B cell (primary cell): ENCODE data around the gene WNK2. TPM values are rescaled to one million over a fixed set of nuclear protein-coding genes. Genes with fewer than 3 reads are reported as not detected.

ENCODE experiments used
- ATAC-seq: fragments of 200-7000 bp; cut with Tn5 transposase; one replicate; pipeline ENCODE4 v1.10.0; 2021; ENCODE audit warnings: low read depth, mild to moderate bottlenecking, moderate number of reproducible peaks, moderate library complexity
- CTCF ChIA-PET: fragments of 350-600 bp; sonication (Branson Sonifier 250); formaldehyde crosslinking; loops from one replicate; lab custom pipeline; 2021; ENCODE audit warnings: antibody characterized with exemption, inconsistent platforms; lab: Charles Lee
- POLR2A ChIA-PET: fragments of 350-600 bp; sonication (Branson Sonifier 250); formaldehyde crosslinking; loops from one replicate; lab custom pipeline; 2021; ENCODE audit warnings: antibody characterized with exemption; lab: Charles Lee
- DNase-seq: peaks from one replicate; pipeline ENCODE4 v3.0.0; 2013
- H2AFZ ChIP-seq: 2 replicates; pipeline ENCODE4 v1.6.1; 2012; ENCODE audit warnings: mild to moderate bottlenecking, low read depth, low read length; ENCODE audit not compliant: insufficient read depth, poor library complexity, severe bottlenecking
- H3K27ac ChIP-seq, 2 donors: 1 replicate in 1 of 2; 2 replicates in 1 of 2; pipeline ENCODE4 v1.5.1; 2012 to 2013; ENCODE audit warnings: low read length in 2 of 2, mild to moderate bottlenecking in 2 of 2, moderate library complexity in 1 of 2
- H3K27me3 ChIP-seq, 4 experiments: fragments of 200-600 bp in 1 of 4; sonication (generic) in 1 of 4; replicated peaks in 1 of 4; 1 replicate in 2 of 4; 2 replicates in 2 of 4; pipeline versions ENCODE4 v1.6.1 to v1.7.0; 2013 to 2016; ENCODE audit warnings: low read length in 3 of 4, mild to moderate bottlenecking in 2 of 4, mixed read lengths in 1 of 4, moderate library complexity in 1 of 4; ENCODE audit not compliant: insufficient read depth in 4 of 4, control insufficient read depth in 3 of 4; ENCODE audit errors: control extremely low read depth in 1 of 4
- H3K36me3 ChIP-seq, 2 experiments: replicated peaks in 1 of 2; 1 replicate in 1 of 2; 2 replicates in 1 of 2; pipeline versions ENCODE4 v1.6.1 to v1.7.1; 2013; ENCODE audit warnings: low read length in 1 of 2; ENCODE audit not compliant: insufficient read depth in 2 of 2, control insufficient read depth in 1 of 2; ENCODE audit errors: control extremely low read depth in 1 of 2, extremely low read depth in 1 of 2
- H3K4me1 ChIP-seq, 2 donors: fragments of 200-600 bp in 1 of 2; sonication (generic) in 1 of 2; 1 replicate in 1 of 2; 2 replicates in 1 of 2; pipeline versions ENCODE4 v1.5.1 to v1.6.1; 2013 to 2017; ENCODE audit warnings: low read length in 2 of 2; ENCODE audit not compliant: control insufficient read depth in 2 of 2, insufficient read depth in 2 of 2
- H3K4me2 ChIP-seq: replicated peaks from 2 replicates; pipeline ENCODE3; 2012; ENCODE audit warnings: mild to moderate bottlenecking, low read depth, low read length; ENCODE audit not compliant: poor library complexity, severe bottlenecking
- H3K4me3 ChIP-seq, 5 experiments: fragments of 200-600 bp in 1 of 5; sonication (generic) in 1 of 5; 1 replicate in 3 of 5; 2 replicates in 2 of 5; pipeline versions ENCODE4 v1.5.1 to v1.7.0; 2011 to 2016; ENCODE audit warnings: low read length in 4 of 5, mild to moderate bottlenecking in 4 of 5, low read depth in 2 of 5, control low read depth in 1 of 5, moderate library complexity in 1 of 5; ENCODE audit not compliant: insufficient read depth in 1 of 5; ENCODE audit errors: control extremely low read depth in 1 of 5, extremely low read depth in 1 of 5
- H3K79me2 ChIP-seq: fragments of 200-600 bp; sonication (generic); one replicate; pipeline ENCODE4 v1.6.0; 2016; ENCODE audit warnings: low read length; ENCODE audit not compliant: control insufficient read depth, insufficient read depth
- H3K9ac ChIP-seq: fragments of 200-600 bp; sonication (generic); 2 replicates; pipeline ENCODE4 v1.6.1; 2017; ENCODE audit warnings: mild to moderate bottlenecking, low read length, moderate library complexity
- H3K9me3 ChIP-seq, 3 donors: one replicate each; pipeline versions ENCODE4 v1.6.1 to v1.7.1; 2013; ENCODE audit warnings: low read length in 2 of 3; ENCODE audit not compliant: control insufficient read depth in 2 of 3, insufficient read depth in 1 of 3; ENCODE audit errors: control extremely low read depth in 1 of 3
- H4K20me1 ChIP-seq: 2 replicates; pipeline ENCODE4 v1.6.0; 2012; ENCODE audit warnings: mild to moderate bottlenecking, low read length; ENCODE audit not compliant: insufficient read depth, control insufficient read depth, poor library complexity, severe bottlenecking
- H3K27ac Mint-ChIP-seq: one replicate; pipeline ENCODE4 v1.8.0; 2021; ENCODE audit warnings: mixed read lengths
- H3K27me3 Mint-ChIP-seq: one replicate; pipeline ENCODE4 v1.8.0; 2021; ENCODE audit warnings: mixed read lengths
- H3K4me1 Mint-ChIP-seq: one replicate; pipeline ENCODE4 v1.8.0; 2021; ENCODE audit warnings: mixed read lengths
- H3K4me3 Mint-ChIP-seq: one replicate; pipeline ENCODE4 v1.8.0; 2021; ENCODE audit warnings: mixed read lengths
- H3K9me3 Mint-ChIP-seq: one replicate; pipeline ENCODE4 v1.8.0; 2022; ENCODE audit warnings: mixed read lengths; ENCODE audit not compliant: insufficient read depth
- CTCF ChIP-seq: fragments of 200-600 bp; IDR thresholded peaks from one replicate; pipeline ENCODE4 v1.8.0; 2022; ENCODE audit warnings: antibody characterized with exemption, mild to moderate bottlenecking
- EZH2 ChIP-seq: IDR thresholded peaks from 2 replicates; pipeline ENCODE4 v1.6.1; 2012; ENCODE audit warnings: borderline replicate concordance, low read depth, mild to moderate bottlenecking, moderate library complexity, low read length; ENCODE audit not compliant: insufficient read depth, poor library complexity, severe bottlenecking
- WGBS: methylation state at CpG from one replicate; pipeline ENCODE4 v1.1.5; 2013; ENCODE audit warnings: missing lambda C conversion rate; ENCODE audit not compliant: insufficient coverage; 5-methylcytosine and 5-hydroxymethylcytosine counted together
- intact Hi-C: fragments of 100-400 bp; cut with micrococcal nuclease; formaldehyde crosslinking; loops from one replicate; pipeline ENCODE4 v1.10.0; 2022
- polyA plus RNA-seq: library from polyadenylated mRNA; depleted of rRNA; stranded (reverse); fragments of >200 nt; gene quantifications from 2 replicates; pipeline ENCODE4 v1.2.3, GENCODE V29; 2012
- total RNA-seq, 2 donors: library from RNA; stranded (reverse); fragments of 120-200 nt in 1 of 2; gene quantifications; 1 replicate in 1 of 2; 2 replicates in 1 of 2; pipeline versions ENCODE4 v1.2.3 to v1.2.4, GENCODE V29; 2013 to 2022

WNK2 gene
- total and polyA plus RNA-seq, 2 donors (not counting 1 experiment from before 2014, with no cell fraction given) = 0.49 TPM; not detected in 1

DNA sequence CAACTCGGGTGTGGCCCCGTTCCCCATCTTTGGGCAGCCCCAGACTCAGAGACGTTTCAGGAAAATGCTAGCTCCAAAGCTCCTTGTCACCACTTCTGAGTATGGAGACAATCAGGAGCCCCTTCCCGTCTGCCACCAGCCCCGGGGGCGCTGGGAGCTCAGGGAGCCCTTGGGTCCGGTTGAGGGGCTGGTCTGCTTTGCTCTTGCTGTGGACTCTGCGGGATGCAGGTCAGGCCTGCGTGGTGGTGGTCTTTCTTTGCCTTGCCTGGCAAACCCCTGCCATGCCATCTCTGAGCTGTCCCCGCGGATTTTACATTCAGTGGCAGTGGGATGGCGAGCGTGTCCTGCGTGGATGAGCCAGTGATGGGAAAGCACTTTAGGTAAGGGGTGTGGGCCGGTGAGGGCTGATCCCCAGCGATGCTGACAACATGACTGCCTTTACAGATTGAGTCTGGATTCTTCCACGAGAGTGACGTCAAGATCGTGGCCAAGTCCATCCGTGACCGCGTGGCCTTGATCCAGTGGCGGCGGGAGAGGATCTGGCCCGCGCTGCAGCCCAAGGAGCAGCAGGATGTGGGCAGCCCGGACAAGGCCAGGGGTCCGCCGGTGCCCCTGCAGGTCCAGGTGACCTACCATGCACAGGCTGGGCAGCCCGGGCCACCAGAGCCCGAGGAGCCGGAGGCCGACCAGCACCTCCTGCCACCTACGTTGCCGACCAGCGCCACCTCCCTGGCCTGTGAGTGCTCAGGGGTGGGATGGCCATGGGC, 63.3 kb downstream of the WNK2 start:
- Mint-ChIP-seq H3K4me3 (no peak overlapping the region), H3K27ac (no peak overlapping the region), H3K9me3 (no peaks in the 10 kb centered on the region), H3K27me3 (peaks cover 3% of the 10 kb centered on the region), H3K4me1 (no peaks in the 10 kb centered on the region)
- Histone ChIP-seq H3K4me2 (no peak overlapping the region), H2AFZ (no peak overlapping the region), H3K36me3 (no peaks in the 10 kb centered on the region), H3K4me3 (no peak overlapping the region), H3K79me2 (no peaks in the 10 kb centered on the region), H3K27ac (no peak overlapping the region), H3K27me3 (no peaks in the 10 kb centered on the region), H3K9ac (no peak overlapping the region), H4K20me1 (no peaks in the 10 kb centered on the region), H3K4me1 (no peaks in the 10 kb centered on the region), H3K9me3 (no peaks in the 10 kb centered on the region)
- no peak for TF ChIP-seq CTCF
- TF ChIP-seq EZH2 = no peak
- POLR2A ChIA-PET = no interaction called here
- CTCF ChIA-PET = no interaction called here
- no peak for DNase-seq
- no peak for ATAC-seq
- WGBS = 93% methylated on average over 32 of the region's 36 CpGs
- intact Hi-C loops = no loop called here

DNA sequence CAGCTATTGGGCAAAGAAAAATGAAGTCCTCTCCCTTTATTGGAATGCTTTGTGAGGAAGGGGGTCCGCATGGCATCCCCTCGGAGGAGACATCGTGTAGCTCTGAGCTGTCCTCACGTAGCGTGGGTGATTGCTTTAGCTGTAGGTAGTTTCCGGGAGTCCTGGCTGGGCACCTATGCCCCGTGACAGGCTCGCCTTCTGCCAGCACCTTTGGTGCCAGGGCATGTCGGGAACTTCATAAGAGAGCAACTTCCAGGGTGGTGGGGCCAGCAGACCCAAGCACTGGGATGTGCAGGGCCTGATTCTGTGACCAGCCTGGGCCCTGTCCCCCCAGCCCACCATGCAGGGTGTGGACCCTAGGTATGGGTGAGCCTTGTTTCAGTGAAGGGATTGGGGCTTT, 64.0 kb downstream of the WNK2 start:
- POLR2A ChIA-PET = no interaction called here

More for the DNA sequence above, 64.0 kb downstream of the WNK2 start:
- CTCF ChIA-PET = no interaction called here
- no peak overlapping the region for H3K9ac ChIP-seq
- H3K4me2 ChIP-seq = no peak overlapping the region
- 97% methylated on average over 8 of the region's 9 CpGs for WGBS
- TF ChIP-seq CTCF = no peak
- no peak for TF ChIP-seq EZH2
- no peaks in the 10 kb centered on the region for H3K27me3 Mint-ChIP-seq
- H2AFZ ChIP-seq = no peak overlapping the region
- H3K9me3 Mint-ChIP-seq = no peaks in the 10 kb centered on the region
- H3K27me3 ChIP-seq = peaks cover 0 to 2% (median 0%) of the 10 kb centered on the region in 4 experiments
- no peaks in the 10 kb centered on the region for H3K79me2 ChIP-seq
- H3K9me3 ChIP-seq = no peaks in the 10 kb centered on the region
- no peak for DNase-seq
- H4K20me1 ChIP-seq = no peaks in the 10 kb centered on the region
- no peak overlapping the region for H3K27ac ChIP-seq
- no peaks in the 10 kb centered on the region for H3K4me1 ChIP-seq
- H3K4me3 Mint-ChIP-seq = no peak overlapping the region
- no peaks in the 10 kb centered on the region for H3K4me1 Mint-ChIP-seq
- no peak overlapping the region for H3K27ac Mint-ChIP-seq
- no peak overlapping the region for H3K4me3 ChIP-seq
- H3K36me3 ChIP-seq = no peaks in the 10 kb centered on the region
- intact Hi-C loops = no loop called here
- ATAC-seq = no peak
